ENCODE data around the gene BICC1.

The BICC1 gene

GRCh38 chr10:58781873-58782488 is 269.3 kb downstream of the BICC1 start:
- DNase-seq (ENCODE audit: low read depth), result no peak

GRCh38 chr10:58782876-58783851 is 270.5 kb downstream of the BICC1 start:
- DNase-seq (ENCODE audit: low read depth), result no peak

GRCh38 chr10:58784361-58784760 is 271.7 kb downstream of the BICC1 start:
- no peak for DNase-seq (ENCODE audit: low read depth)

GRCh38 chr10:58785354-58785753 is 272.7 kb downstream of the BICC1 start:
- no peak for DNase-seq (ENCODE audit: low read depth)

GRCh38 chr10:58791137-58791536 is 278.5 kb downstream of the BICC1 start:
- no peak for DNase-seq (ENCODE audit: low read depth)

GRCh38 chr10:58795560-58795959 is 282.9 kb downstream of the BICC1 start:
- DNase-seq (ENCODE audit: low read depth), result no peak

GRCh38 chr10:58796242-58796641 is 283.6 kb downstream of the BICC1 start:
- DNase-seq (ENCODE audit: low read depth), result no peak

GRCh38 chr10:58796824-58797223 is 284.2 kb downstream of the BICC1 start:
- DNase-seq (ENCODE audit: low read depth), result no peak

GRCh38 chr10:58797356-58797755 is 284.7 kb downstream of the BICC1 start:
- no peak for DNase-seq (ENCODE audit: low read depth)

GRCh38 chr10:58802047-58802446 is 289.4 kb downstream of the BICC1 start:
- no peak for DNase-seq (ENCODE audit: low read depth)

GRCh38 chr10:58806323-58806722 is 293.7 kb downstream of the BICC1 start:
- DNase-seq (ENCODE audit: low read depth), result no peak

- DNase-seq (ENCODE audit: low read depth), result no peak
Observed at GRCh38 chr10:58806970-58807628, 294.4 kb downstream of the BICC1 start.

- no peak for DNase-seq (ENCODE audit: low read depth)
Observed at GRCh38 chr10:58807629-58808022, 295.0 kb downstream of the BICC1 start.

- no peak for DNase-seq (ENCODE audit: low read depth)
Observed at GRCh38 chr10:58810751-58811150, 298.1 kb downstream of the BICC1 start.

GRCh38 chr10:58813573-58813972 is 300.9 kb downstream of the BICC1 start:
- no peak for DNase-seq (ENCODE audit: low read depth)

- DNase-seq (ENCODE audit: low read depth), result no peak
Observed at GRCh38 chr10:58817201-58817846, 304.7 kb downstream of the BICC1 start.

- DNase-seq (ENCODE audit: low read depth), result no peak
Observed at GRCh38 chr10:58818900-58819299, 306.2 kb downstream of the BICC1 start.

- DNase-seq (ENCODE audit: low read depth), result no peak
Observed at GRCh38 chr10:58820386-58820785, 307.7 kb downstream of the BICC1 start.

GRCh38 chr10:58820861-58821751 is 308.4 kb downstream of the BICC1 start:
- no peak for DNase-seq (ENCODE audit: low read depth)

- no peak for DNase-seq (ENCODE audit: low read depth)
Observed at GRCh38 chr10:58821752-58822056, 309.0 kb downstream of the BICC1 start.

- no peak for DNase-seq (ENCODE audit: low read depth)
Observed at GRCh38 chr10:58823983-58824382, 311.3 kb downstream of the BICC1 start.

Measured in activated T-cell treated with anti-CD3 and anti-CD28 coated beads for 24 hours (primary cell).